IPS-18a (cell line): ENCODE measurements around the gene MALRD1.

Experiments
- H3K27ac ChIP-seq: one replicate; pipeline ENCODE4 v1.5.1; 2013; ENCODE audit warnings: low read length
- H3K27me3 ChIP-seq: one replicate; pipeline ENCODE4 v1.6.1; 2013; ENCODE audit warnings: mild to moderate bottlenecking, low read length; ENCODE audit not compliant: control insufficient read depth, insufficient read depth
- H3K36me3 ChIP-seq: one replicate; pipeline ENCODE4 v1.6.1; 2013; ENCODE audit warnings: low read depth, low read length; ENCODE audit not compliant: control insufficient read depth
- H3K4me1 ChIP-seq: one replicate; pipeline ENCODE4 v1.6.1; 2013; ENCODE audit warnings: low read depth, low read length; ENCODE audit not compliant: control insufficient read depth
- H3K4me3 ChIP-seq: one replicate; pipeline ENCODE4 v1.5.1; 2013; ENCODE audit warnings: low read length
- H3K9ac ChIP-seq: one replicate; pipeline ENCODE4 v1.6.1; 2013; ENCODE audit warnings: mild to moderate bottlenecking, low read length, moderate library complexity
- H3K9me3 ChIP-seq: one replicate; pipeline ENCODE4 v1.6.1; 2013; ENCODE audit warnings: low read depth, low read length; ENCODE audit not compliant: control insufficient read depth

Gene MALRD1

GRCh38 chr10:19231034-19231433 is 182.4 kb downstream of the MALRD1 start:
- H3K36me3 ChIP-seq, result no peaks in the 10 kb centered on the region
- no peaks in the 10 kb centered on the region for H3K4me1 ChIP-seq
- H3K4me3 ChIP-seq, result no peak overlapping the region
- no peak overlapping the region for H3K9ac ChIP-seq
- no peaks in the 10 kb centered on the region for H3K9me3 ChIP-seq
- no peak overlapping the region for H3K27ac ChIP-seq
- no peaks in the 10 kb centered on the region for H3K27me3 ChIP-seq

GRCh38 chr10:19245889-19246752 is 197.5 kb downstream of the MALRD1 start:
- Histone ChIP-seq H3K27ac (no peak overlapping the region), H3K9ac (no peak overlapping the region), H3K36me3 (no peaks in the 10 kb centered on the region), H3K4me1 (no peaks in the 10 kb centered on the region), H3K27me3 (no peaks in the 10 kb centered on the region), H3K9me3 (no peaks in the 10 kb centered on the region), H3K4me3 (no peak overlapping the region)

GRCh38 chr10:19247843-19248242 is 199.2 kb downstream of the MALRD1 start:
- H3K4me1 ChIP-seq, result no peaks in the 10 kb centered on the region
- H3K9ac ChIP-seq, result no peak overlapping the region
- no peaks in the 10 kb centered on the region for H3K9me3 ChIP-seq
- H3K27me3 ChIP-seq, result no peaks in the 10 kb centered on the region
- no peaks in the 10 kb centered on the region for H3K36me3 ChIP-seq
- no peak overlapping the region for H3K27ac ChIP-seq
- no peak overlapping the region for H3K4me3 ChIP-seq

GRCh38 chr10:19250546-19250945 is 201.9 kb downstream of the MALRD1 start:
- H3K4me3 ChIP-seq, result no peak overlapping the region
- no peaks in the 10 kb centered on the region for H3K36me3 ChIP-seq
- H3K9me3 ChIP-seq, result no peaks in the 10 kb centered on the region
- H3K27ac ChIP-seq, result no peak overlapping the region
- no peaks in the 10 kb centered on the region for H3K27me3 ChIP-seq
- no peak overlapping the region for H3K9ac ChIP-seq
- H3K4me1 ChIP-seq, result no peaks in the 10 kb centered on the region

- Histone ChIP-seq H3K9me3 (no peaks in the 10 kb centered on the region), H3K4me1 (no peaks in the 10 kb centered on the region), H3K9ac (no peak overlapping the region), H3K36me3 (no peaks in the 10 kb centered on the region), H3K4me3 (no peak overlapping the region), H3K27me3 (no peaks in the 10 kb centered on the region), H3K27ac (no peak overlapping the region)
Observed at GRCh38 chr10:19252531-19252930, 203.9 kb downstream of the MALRD1 start.

GRCh38 chr10:19256331-19256730 is 207.7 kb downstream of the MALRD1 start:
- H3K36me3 ChIP-seq, result no peaks in the 10 kb centered on the region
- no peak overlapping the region for H3K4me3 ChIP-seq
- H3K4me1 ChIP-seq, result no peaks in the 10 kb centered on the region
- H3K9ac ChIP-seq, result no peak overlapping the region
- H3K27me3 ChIP-seq, result no peaks in the 10 kb centered on the region
- no peak overlapping the region for H3K27ac ChIP-seq
- no peaks in the 10 kb centered on the region for H3K9me3 ChIP-seq

- Histone ChIP-seq H3K27me3 (no peaks in the 10 kb centered on the region), H3K27ac (no peak overlapping the region), H3K4me3 (no peak overlapping the region), H3K36me3 (no peaks in the 10 kb centered on the region), H3K9ac (no peak overlapping the region), H3K9me3 (no peaks in the 10 kb centered on the region), H3K4me1 (no peaks in the 10 kb centered on the region)
Observed at GRCh38 chr10:19263262-19263661, 214.7 kb downstream of the MALRD1 start.

- Histone ChIP-seq H3K9ac (no peak overlapping the region), H3K27ac (no peak overlapping the region), H3K36me3 (no peaks in the 10 kb centered on the region), H3K4me1 (no peaks in the 10 kb centered on the region), H3K4me3 (no peak overlapping the region), H3K27me3 (no peaks in the 10 kb centered on the region), H3K9me3 (no peaks in the 10 kb centered on the region)
Observed at GRCh38 chr10:19283285-19283684, 234.7 kb downstream of the MALRD1 start.

- H3K9me3 ChIP-seq, result no peaks in the 10 kb centered on the region
- H3K27ac ChIP-seq, result no peak overlapping the region
- H3K4me1 ChIP-seq, result no peaks in the 10 kb centered on the region
- no peaks in the 10 kb centered on the region for H3K36me3 ChIP-seq
- no peak overlapping the region for H3K9ac ChIP-seq
- no peak overlapping the region for H3K4me3 ChIP-seq
- no peaks in the 10 kb centered on the region for H3K27me3 ChIP-seq
Observed at GRCh38 chr10:19283786-19284185, 235.2 kb downstream of the MALRD1 start.

GRCh38 chr10:19290770-19291169 is 242.2 kb downstream of the MALRD1 start:
- Histone ChIP-seq H3K36me3 (no peaks in the 10 kb centered on the region), H3K4me3 (no peak overlapping the region), H3K27me3 (no peaks in the 10 kb centered on the region), H3K9ac (no peak overlapping the region), H3K27ac (no peak overlapping the region), H3K4me1 (no peaks in the 10 kb centered on the region), H3K9me3 (no peaks in the 10 kb centered on the region)

- H3K4me1 ChIP-seq, result peaks cover 3% of the 10 kb centered on the region
- H3K9me3 ChIP-seq, result no peaks in the 10 kb centered on the region
- H3K27me3 ChIP-seq, result no peaks in the 10 kb centered on the region
- H3K4me3 ChIP-seq, result no peak overlapping the region
- no peak overlapping the region for H3K9ac ChIP-seq
- H3K27ac ChIP-seq, result no peak overlapping the region
- H3K36me3 ChIP-seq, result no peaks in the 10 kb centered on the region
Observed at GRCh38 chr10:19294233-19294632, 245.6 kb downstream of the MALRD1 start.

GRCh38 chr10:19299645-19300044 is 251.0 kb downstream of the MALRD1 start:
- H3K4me1 ChIP-seq, result peaks cover 3% of the 10 kb centered on the region
- no peaks in the 10 kb centered on the region for H3K36me3 ChIP-seq
- H3K9ac ChIP-seq, result no peak overlapping the region
- no peaks in the 10 kb centered on the region for H3K9me3 ChIP-seq
- H3K4me3 ChIP-seq, result no peak overlapping the region
- no peak overlapping the region for H3K27ac ChIP-seq
- H3K27me3 ChIP-seq, result no peaks in the 10 kb centered on the region
